SK-N-MC (cell line): ENCODE data around the gene ZNF93.
A peak's percentile ranks its signal among the peaks of the same experiment; 100 is the strongest.
"Not testable (repeated sequence)": the region's sequence is repeated elsewhere in the genome, so short reads cannot be mapped to it uniquely, and the experiment has no call there.

Experiments used
- DNase-seq: peaks from one replicate; pipeline ENCODE4 v3.0.0-alpha.2; 2011; ENCODE audit warnings: low read depth, low spot score
- H3K27ac ChIP-seq: fragments of 200-600 bp; sonication (generic); 2 replicates; pipeline ENCODE4 v1.5.1; 2016; ENCODE audit warnings: mixed run types
- H3K36me3 ChIP-seq: fragments of 200-600 bp; sonication (generic); 2 replicates; pipeline ENCODE4 v1.6.1; 2017; ENCODE audit warnings: antibody characterized with exemption, low read length, mixed read lengths; ENCODE audit not compliant: insufficient read depth
- H3K4me3 ChIP-seq: fragments of 200-600 bp; sonication (generic); 2 replicates; pipeline ENCODE4 v1.5.1; 2016
- H3K9ac ChIP-seq: fragments of 200-600 bp; sonication (generic); 2 replicates; pipeline ENCODE4 v1.8.0; 2017; ENCODE audit warnings: mixed run types, mixed read lengths; ENCODE audit not compliant: insufficient read length
- H3K9me3 ChIP-seq: fragments of 200-600 bp; sonication (generic); 2 replicates; pipeline ENCODE4 v1.6.1; 2017; ENCODE audit warnings: low read depth, mild to moderate bottlenecking, antibody characterized with exemption, low read length, moderate library complexity, mixed read lengths
- EZH2 ChIP-seq: fragments of 200-600 bp; sonication (generic); IDR thresholded peaks from one replicate; pipeline ENCODE4 v1.6.1; 2017; ENCODE audit warnings: antibody characterized with exemption
- FOXP2 ChIP-seq: optimal IDR thresholded peaks from 2 replicates; pipeline ENCODE3; 2011; ENCODE audit warnings: mild to moderate bottlenecking, moderate library complexity; ENCODE audit not compliant: insufficient read depth; ENCODE audit errors: extremely low read length, control extremely low read depth
- POLR2AphosphoS5 ChIP-seq: IDR thresholded peaks from 2 replicates; pipeline ENCODE4 v1.6.1; 2012; ENCODE audit warnings: mild to moderate bottlenecking, low read depth, low read length, borderline replicate concordance

Gene ZNF93

DNA sequence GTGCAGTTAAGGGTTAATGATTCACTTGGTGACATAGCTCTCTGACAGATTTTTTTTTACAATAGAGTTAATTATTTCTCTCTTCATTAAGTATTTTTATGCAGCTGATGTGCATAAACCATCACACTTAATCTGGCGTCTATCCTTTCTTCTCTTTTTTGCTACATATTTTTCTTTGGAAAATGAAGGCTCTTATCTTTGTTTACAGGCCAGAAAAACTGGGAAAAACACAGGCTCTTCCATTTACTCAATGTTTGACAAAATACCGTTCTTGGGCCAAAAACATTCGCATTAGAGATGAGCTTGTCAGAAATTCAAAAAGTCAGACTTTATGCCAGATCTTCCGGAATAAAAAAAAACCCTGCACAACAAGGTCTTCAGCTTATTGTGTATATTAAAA, 23.0 kb upstream of the ZNF93 start:
- DNase-seq: no peak
- Histone ChIP-seq H3K9ac (no peak overlapping the region), H3K36me3 (no peaks in the 10 kb centered on the region)

DNA sequence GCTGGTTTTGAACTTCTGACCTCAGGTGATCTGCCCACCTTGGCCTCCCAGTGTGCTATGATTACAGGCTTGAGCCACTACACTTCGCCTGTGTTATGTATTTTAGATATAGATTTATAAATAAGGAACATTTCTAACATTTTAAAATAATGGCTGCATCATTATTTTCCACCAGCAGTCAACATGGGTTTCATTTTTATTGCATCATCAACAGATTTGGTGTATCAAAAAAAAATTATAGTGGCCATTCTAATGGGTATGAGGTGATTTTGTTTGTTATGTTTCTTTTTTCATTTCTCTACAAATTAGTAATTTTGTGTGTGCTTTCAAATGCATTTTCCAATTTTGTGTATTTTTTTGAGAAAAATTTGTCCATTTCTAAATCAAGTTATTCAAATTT, 16.2 kb upstream of the ZNF93 start:
- Histone ChIP-seq H3K9ac (no peak overlapping the region), H3K9me3 (no peaks in the 10 kb centered on the region), H3K27ac (no peak overlapping the region), H3K36me3 (no peaks in the 10 kb centered on the region), H3K4me3 (no peak overlapping the region)
- DNase-seq: no peak
- no peak for TF ChIP-seq POLR2AphosphoS5
- TF ChIP-seq FOXP2: no peak
- no peak for TF ChIP-seq EZH2

More for the DNA sequence above, 23.0 kb upstream of the ZNF93 start:
- H3K27ac ChIP-seq: no peak overlapping the region
- TF ChIP-seq EZH2 (no peak), FOXP2 (no peak), POLR2AphosphoS5 (no peak)
- no peaks in the 10 kb centered on the region for H3K9me3 ChIP-seq
- no peak overlapping the region for H3K4me3 ChIP-seq

DNA sequence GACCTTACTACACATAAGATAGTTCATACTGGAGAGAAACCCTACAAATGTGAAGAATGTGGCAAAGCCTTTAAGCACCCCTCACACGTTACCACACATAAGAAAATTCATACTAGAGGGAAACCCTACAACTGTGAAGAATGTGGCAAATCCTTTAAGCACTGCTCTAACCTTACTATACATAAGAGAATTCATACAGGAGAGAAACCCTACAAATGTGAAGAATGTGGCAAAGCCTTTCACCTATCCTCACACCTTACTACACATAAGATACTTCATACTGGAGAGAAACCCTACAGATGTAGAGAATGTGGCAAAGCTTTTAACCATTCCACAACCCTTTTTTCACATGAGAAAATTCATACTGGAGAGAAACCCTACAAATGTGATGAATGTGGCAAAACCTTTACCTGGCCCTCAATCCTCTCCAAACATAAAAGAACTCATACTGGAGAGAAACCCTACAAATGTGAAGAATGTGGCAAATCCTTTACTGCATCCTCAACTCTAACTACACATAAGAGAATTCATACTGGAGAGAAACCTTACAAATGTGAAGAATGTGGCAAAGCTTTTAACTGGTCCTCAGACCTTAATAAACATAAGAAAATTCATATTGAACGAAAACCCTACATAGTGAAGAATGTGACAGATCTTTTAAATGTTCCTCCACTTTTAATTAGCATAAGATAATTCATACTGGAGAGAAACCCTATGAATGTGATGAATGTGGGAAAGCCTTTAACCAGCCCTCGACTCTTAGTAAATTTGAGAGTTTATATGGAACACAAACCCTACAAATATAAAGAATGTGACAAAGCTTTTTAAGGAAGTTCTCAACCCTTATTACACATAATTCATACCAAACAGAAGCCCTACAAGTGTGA, 8.4 kb upstream of the ZNF93 start:
- not testable (repeated sequence) for H3K4me3 ChIP-seq, DNase-seq, H3K27ac ChIP-seq, H3K9ac ChIP-seq, H3K36me3 ChIP-seq, H3K9me3 ChIP-seq

DNA sequence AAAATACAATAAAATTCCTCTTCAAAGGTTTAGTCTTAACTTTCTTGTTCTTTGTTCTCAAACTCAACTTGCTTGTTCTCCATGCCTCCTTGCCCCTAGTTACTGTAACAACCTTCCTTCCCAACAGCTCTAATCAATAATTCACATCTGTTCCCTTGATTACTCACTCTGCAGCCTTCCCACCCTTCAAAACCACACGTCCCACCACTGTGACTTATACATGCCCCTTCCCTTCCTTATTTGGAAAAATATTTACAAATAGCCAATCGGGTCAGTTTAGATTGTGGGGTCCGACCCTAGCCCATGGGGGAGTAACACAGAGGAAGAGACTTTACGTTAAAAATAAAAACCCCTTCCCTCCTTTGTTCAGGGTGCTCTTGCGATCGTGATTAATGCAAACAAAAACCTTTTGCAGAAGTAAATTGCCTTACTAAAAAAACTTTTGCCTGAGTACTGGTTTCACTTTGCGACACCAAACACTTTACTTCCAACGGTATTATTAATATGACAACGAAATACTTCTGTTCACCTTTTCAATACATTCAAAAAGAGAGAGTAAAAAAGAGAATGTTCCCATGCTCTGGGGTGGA, 512 bp upstream of the ZNF93 start:
- no peak for DNase-seq
- H3K9ac ChIP-seq: no peak overlapping the region
- H3K4me3 ChIP-seq: peak overlapping the region; percentile 62
- no peaks in the 10 kb centered on the region for H3K36me3 ChIP-seq
- H3K9me3 ChIP-seq: no peaks in the 10 kb centered on the region
- TF ChIP-seq EZH2: no peak
- TF ChIP-seq FOXP2: no peak
- TF ChIP-seq POLR2AphosphoS5: no peak
- H3K27ac ChIP-seq: no peak overlapping the region

DNA sequence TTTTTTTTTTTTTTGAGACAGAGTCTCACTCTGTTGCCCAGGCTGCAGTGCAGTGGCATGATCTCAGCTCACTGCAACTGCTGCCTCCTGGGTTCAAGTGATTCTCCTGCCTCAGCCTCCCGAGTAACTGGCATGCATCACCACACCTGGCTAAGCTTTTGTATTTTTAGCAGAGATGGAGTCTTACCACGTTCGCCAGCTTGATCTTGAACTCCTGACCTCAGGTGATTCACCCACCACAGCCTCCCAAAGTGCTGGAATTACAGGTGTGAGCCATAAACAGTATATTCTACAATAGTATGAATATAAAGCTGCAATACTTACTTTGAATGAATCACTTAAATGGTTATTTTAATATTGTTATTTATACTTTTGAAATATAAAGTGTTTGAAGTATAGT, 6.8 kb downstream of the ZNF93 start:
- not testable (repeated sequence) for H3K27ac ChIP-seq, H3K4me3 ChIP-seq, H3K36me3 ChIP-seq, H3K9me3 ChIP-seq, DNase-seq, H3K9ac ChIP-seq

DNA sequence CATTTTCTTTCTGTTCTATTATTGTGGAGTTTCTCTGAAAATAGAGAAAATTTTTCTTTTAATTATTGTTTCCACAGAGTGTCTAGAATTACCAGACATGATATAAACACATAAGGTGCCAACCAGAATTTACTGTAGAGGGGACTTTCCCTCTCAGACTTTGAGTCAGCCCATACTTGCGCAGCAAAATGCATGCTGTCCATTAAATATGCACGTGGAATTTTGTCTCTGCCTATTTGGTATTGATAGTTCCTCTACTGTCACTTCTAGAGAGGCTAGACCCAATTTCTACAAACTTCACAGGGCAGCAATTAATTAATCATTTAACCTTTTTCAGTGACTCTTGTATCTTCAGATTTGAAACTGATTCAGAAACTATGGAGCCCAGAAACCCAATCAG, 8.9 kb downstream of the ZNF93 start:
- no peak for TF ChIP-seq FOXP2
- no peak for TF ChIP-seq POLR2AphosphoS5
- no peak overlapping the region for H3K4me3 ChIP-seq
- no peak overlapping the region for H3K9ac ChIP-seq
- H3K36me3 ChIP-seq: no peaks in the 10 kb centered on the region
- H3K9me3 ChIP-seq: no peaks in the 10 kb centered on the region
- H3K27ac ChIP-seq: no peak overlapping the region
- DNase-seq: no peak

DNA sequence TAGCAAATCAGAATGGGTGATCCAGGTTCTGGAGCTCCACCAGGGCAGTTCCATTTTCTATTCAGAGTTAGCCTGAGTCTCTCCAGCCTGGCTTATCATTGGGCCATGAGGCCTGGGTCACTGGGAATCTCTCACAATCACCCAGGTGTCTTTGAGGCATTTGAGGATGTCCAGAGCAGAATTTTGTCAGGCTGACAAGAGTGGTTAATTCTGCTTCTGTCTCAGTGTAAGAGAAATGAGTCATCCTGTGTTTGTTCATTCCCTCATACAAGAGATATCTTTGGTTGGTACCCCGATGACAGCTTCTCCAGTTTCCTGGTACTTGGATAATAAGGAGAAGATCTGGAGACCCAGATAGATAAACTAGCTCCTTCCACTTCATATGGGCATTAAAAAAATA, 10.4 kb downstream of the ZNF93 start:
- no peak for TF ChIP-seq EZH2
- no peak for TF ChIP-seq POLR2AphosphoS5
- TF ChIP-seq FOXP2: no peak
- H3K27ac ChIP-seq: no peak overlapping the region
- no peak for DNase-seq
- no peaks in the 10 kb centered on the region for H3K9me3 ChIP-seq
- H3K4me3 ChIP-seq: no peak overlapping the region
- no peaks in the 10 kb centered on the region for H3K36me3 ChIP-seq
- no peak overlapping the region for H3K9ac ChIP-seq

DNA sequence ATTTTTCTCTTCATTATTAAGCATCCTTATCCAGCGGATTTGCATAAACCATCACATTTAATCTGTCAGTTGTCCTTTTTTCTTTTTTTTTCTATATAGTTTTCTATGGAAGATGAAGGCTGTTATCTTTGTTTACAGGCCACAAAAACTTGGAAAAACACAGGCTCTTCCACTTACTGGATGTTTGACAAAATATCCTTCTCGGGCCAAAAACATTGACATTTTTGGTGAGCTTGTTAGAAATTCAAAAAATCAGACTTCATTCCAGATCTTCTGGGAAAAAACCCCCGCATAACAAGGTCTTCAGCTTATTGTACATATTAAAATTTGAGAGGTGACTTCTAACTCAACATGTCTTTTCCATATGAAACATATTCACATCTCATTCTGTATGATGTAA, 13.8 kb downstream of the ZNF93 start:
- H3K9me3 ChIP-seq: no peaks in the 10 kb centered on the region
- H3K36me3 ChIP-seq: no peaks in the 10 kb centered on the region
- no peak overlapping the region for H3K9ac ChIP-seq
- no peak for DNase-seq
- H3K27ac ChIP-seq: no peak overlapping the region
- no peak for TF ChIP-seq POLR2AphosphoS5
- no peak overlapping the region for H3K4me3 ChIP-seq

DNA sequence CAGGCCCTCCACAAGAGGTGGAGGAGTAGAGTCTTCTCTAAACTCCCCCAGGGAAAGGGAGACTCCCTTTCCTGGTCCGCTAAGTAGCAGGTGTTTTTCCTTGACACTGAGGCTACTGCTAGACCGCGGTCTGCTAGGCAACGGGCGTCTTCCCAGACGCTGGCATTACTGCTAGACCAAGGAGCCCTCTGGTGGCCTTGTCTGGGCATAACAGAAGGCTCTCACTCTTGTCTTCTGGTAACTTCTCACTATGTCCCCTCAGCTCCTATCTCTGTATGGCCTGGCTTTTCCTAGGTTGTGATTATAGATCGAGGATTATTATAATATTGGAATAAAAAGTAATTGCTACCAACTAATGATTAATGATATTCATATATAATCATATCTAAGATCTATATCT, 29.7 kb downstream of the ZNF93 start:
- H3K9me3 ChIP-seq, H3K36me3 ChIP-seq: not testable (repeated sequence)

DNA sequence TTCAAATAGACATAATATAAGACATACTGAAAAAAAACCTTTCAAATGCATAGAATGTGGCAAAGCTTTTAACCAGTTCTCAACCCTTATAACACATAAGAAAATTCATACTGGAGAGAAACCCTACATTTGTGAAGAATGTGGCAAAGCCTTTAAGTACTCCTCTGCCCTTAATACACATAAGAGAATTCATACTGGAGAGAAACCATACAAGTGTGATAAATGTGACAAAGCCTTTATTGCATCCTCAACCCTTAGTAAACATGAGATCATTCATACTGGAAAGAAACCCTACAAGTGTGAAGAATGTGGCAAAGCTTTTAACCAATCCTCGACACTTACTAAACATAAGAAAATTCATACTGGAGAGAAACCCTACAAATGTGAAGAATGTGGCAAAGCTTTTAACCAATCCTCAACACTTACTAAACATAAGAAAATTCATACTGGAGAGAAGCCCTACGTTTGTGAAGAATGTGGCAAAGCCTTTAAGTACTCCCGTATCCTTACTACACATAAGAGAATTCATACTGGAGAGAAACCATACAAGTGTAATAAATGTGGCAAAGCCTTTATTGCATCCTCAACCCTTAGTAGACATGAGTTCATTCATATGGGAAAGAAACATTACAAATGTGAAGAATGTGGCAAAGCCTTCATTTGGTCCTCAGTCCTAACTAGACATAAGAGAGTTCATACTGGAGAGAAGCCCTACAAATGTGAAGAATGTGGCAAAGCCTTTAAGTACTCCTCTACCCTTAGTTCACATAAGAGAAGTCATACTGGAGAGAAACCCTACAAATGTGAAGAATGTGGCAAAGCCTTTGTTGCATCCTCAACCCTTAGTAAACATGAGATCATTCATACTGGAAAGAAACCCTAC, 32.9 kb downstream of the ZNF93 start:
- not testable (repeated sequence) for H3K9ac ChIP-seq, H3K27ac ChIP-seq, H3K36me3 ChIP-seq, H3K4me3 ChIP-seq, DNase-seq, H3K9me3 ChIP-seq

More for the DNA sequence above, 29.7 kb downstream of the ZNF93 start:
- not testable (repeated sequence) for DNase-seq, H3K4me3 ChIP-seq, H3K9ac ChIP-seq, H3K27ac ChIP-seq
